ENCODE measurements around the gene KCNF1.

Gene KCNF1

GRCh38 chr2:10960606-10961489 is 49.1 kb downstream of the KCNF1 start:
- TF ChIP-seq CTCF (IDR thresholded peaks at IDR 0.05; ENCODE audit: borderline replicate concordance, extremely low read depth, low read length, poor library complexity, severe bottlenecking): no peak
- no peak for TF ChIP-seq EZH2 (IDR thresholded peaks at IDR 0.05; ENCODE audit: borderline replicate concordance, low read depth, low read length, severe bottlenecking)
- no peak overlapping the region for H3K27ac ChIP-seq (ENCODE audit: low read length)
- peaks cover 20% of the 10 kb centered on the region for H3K27me3 ChIP-seq (ENCODE audit: insufficient read depth, low read length, poor library complexity)
- no peak overlapping the region for H3K9ac ChIP-seq (ENCODE audit: low read depth, low read length)
- no peak overlapping the region for H3K4me3 ChIP-seq (ENCODE audit: low read depth in 1 of 2, low read length in 2 of 2)
- no peak for DNase-seq
- H3K79me2 ChIP-seq (ENCODE audit: insufficient read depth, low read length): no peaks in the 10 kb centered on the region
- no peak overlapping the region for H2AFZ ChIP-seq (ENCODE audit: low read depth, low read length)
- no peak overlapping the region for H3K4me2 ChIP-seq (ENCODE audit: insufficient read depth, low read length)
- no peaks in the 10 kb centered on the region for H3K9me3 ChIP-seq (ENCODE audit: insufficient read depth, low read length, severe bottlenecking)
- H4K20me1 ChIP-seq (ENCODE audit: insufficient read depth, low read length): no peaks in the 10 kb centered on the region
- no peak for ATAC-seq (ENCODE audit: insufficient read depth, low read depth)
- H3K36me3 ChIP-seq (ENCODE audit: insufficient read depth, low read length): no peaks in the 10 kb centered on the region
- H3K4me1 ChIP-seq (ENCODE audit: insufficient read depth, low read length): no peaks in the 10 kb centered on the region

GRCh38 chr2:10961490-10961875 is 49.7 kb downstream of the KCNF1 start:
- TF ChIP-seq EZH2 (IDR thresholded peaks at IDR 0.05; ENCODE audit: borderline replicate concordance, low read depth, low read length, severe bottlenecking) (no peak), CTCF (IDR thresholded peaks at IDR 0.05; ENCODE audit: borderline replicate concordance, extremely low read depth, low read length, poor library complexity, severe bottlenecking) (no peak)
- no peak for ATAC-seq (ENCODE audit: insufficient read depth, low read depth)

GRCh38 chr2:10962004-10962403 is 50.3 kb downstream of the KCNF1 start:
- Histone ChIP-seq H3K27ac (ENCODE audit: low read length) (no peak overlapping the region), H3K4me3 (ENCODE audit: low read depth in 1 of 2, low read length in 2 of 2) (no peak overlapping the region), H2AFZ (ENCODE audit: low read depth, low read length) (no peak overlapping the region), H3K79me2 (ENCODE audit: insufficient read depth, low read length) (no peaks in the 10 kb centered on the region), H3K4me2 (ENCODE audit: insufficient read depth, low read length) (no peak overlapping the region), H4K20me1 (ENCODE audit: insufficient read depth, low read length) (no peaks in the 10 kb centered on the region), H3K27me3 (ENCODE audit: insufficient read depth, low read length, poor library complexity) (peaks cover 28% of the 10 kb centered on the region), H3K9me3 (ENCODE audit: insufficient read depth, low read length, severe bottlenecking) (no peaks in the 10 kb centered on the region), H3K9ac (ENCODE audit: low read depth, low read length) (no peak overlapping the region), H3K4me1 (ENCODE audit: insufficient read depth, low read length) (no peaks in the 10 kb centered on the region), H3K36me3 (ENCODE audit: insufficient read depth, low read length) (no peaks in the 10 kb centered on the region)
- TF ChIP-seq EZH2 (IDR thresholded peaks at IDR 0.05; ENCODE audit: borderline replicate concordance, low read depth, low read length, severe bottlenecking) (no peak), CTCF (IDR thresholded peaks at IDR 0.05; ENCODE audit: borderline replicate concordance, extremely low read depth, low read length, poor library complexity, severe bottlenecking) (no peak)
- DNase-seq: no peak
- no peak for ATAC-seq (ENCODE audit: insufficient read depth, low read depth)

More at GRCh38 chr2:10961490-10961875, 49.7 kb downstream of the KCNF1 start:
- no peaks in the 10 kb centered on the region for H3K79me2 ChIP-seq (ENCODE audit: insufficient read depth, low read length)
- DNase-seq: no peak
- H3K9ac ChIP-seq (ENCODE audit: low read depth, low read length): no peak overlapping the region
- H3K4me1 ChIP-seq (ENCODE audit: insufficient read depth, low read length): no peaks in the 10 kb centered on the region
- no peak overlapping the region for H2AFZ ChIP-seq (ENCODE audit: low read depth, low read length)
- no peak overlapping the region for H3K4me2 ChIP-seq (ENCODE audit: insufficient read depth, low read length)
- no peak overlapping the region for H3K4me3 ChIP-seq (ENCODE audit: low read depth in 1 of 2, low read length in 2 of 2)
- no peaks in the 10 kb centered on the region for H4K20me1 ChIP-seq (ENCODE audit: insufficient read depth, low read length)
- H3K27ac ChIP-seq (ENCODE audit: low read length): no peak overlapping the region
- H3K9me3 ChIP-seq (ENCODE audit: insufficient read depth, low read length, severe bottlenecking): no peaks in the 10 kb centered on the region
- no peaks in the 10 kb centered on the region for H3K36me3 ChIP-seq (ENCODE audit: insufficient read depth, low read length)
- H3K27me3 ChIP-seq (ENCODE audit: insufficient read depth, low read length, poor library complexity): peaks cover 26% of the 10 kb centered on the region

All from DND-41 (cell line).